Kidney epithelial cell (primary cell): ENCODE results near the gene MYOT. TPM values are rescaled to one million over a fixed set of nuclear protein-coding genes. Genes with fewer than 3 reads are reported as not detected.
"Not testable (repeated sequence)": the region's sequence is repeated elsewhere in the genome, so short reads cannot be mapped to it uniquely, and the experiment has no call there.

Experiments
- DNase-seq: peaks from one replicate; pipeline ENCODE4 v3.0.0-alpha.2; 2010; ENCODE audit warnings: low read depth
- H3K27me3 ChIP-seq: 2 replicates; pipeline ENCODE4 v1.6.0; 2011; ENCODE audit warnings: low read length; ENCODE audit not compliant: control insufficient read depth, insufficient read depth
- H3K36me3 ChIP-seq: 2 replicates; pipeline ENCODE4 v1.5.1; 2011; ENCODE audit warnings: low read length; ENCODE audit not compliant: control insufficient read depth, insufficient read depth
- H3K4me3 ChIP-seq: 2 replicates; pipeline ENCODE4 v1.5.1; 2011; ENCODE audit warnings: low read depth, mild to moderate bottlenecking, control low read depth, low read length
- CTCF ChIP-seq: IDR thresholded peaks from 2 replicates; pipeline ENCODE4 v1.5.1; 2011; ENCODE audit warnings: mild to moderate bottlenecking, moderate library complexity, low read length, control low read depth, inconsistent platforms; ENCODE audit not compliant: insufficient read depth, poor library complexity, severe bottlenecking
- total RNA-seq: library from RNA; depleted of rRNA; stranded (reverse); fragments of >200 nt; gene quantifications from 2 replicates; pipeline ENCODE4 v1.2.3, GENCODE V29; 2015

MYOT gene
- total RNA-seq, 1 donor from 2014 or later, result not detected

GRCh38 chr5:137858223-137858916 is 9.3 kb upstream of the MYOT start:
- Histone ChIP-seq H3K36me3 (no peaks in the 10 kb centered on the region), H3K4me3 (no peak overlapping the region), H3K27me3 (no peaks in the 10 kb centered on the region)
- DNase-seq, result no peak
- no peak for TF ChIP-seq CTCF

GRCh38 chr5:137858954-137859353 is 8.7 kb upstream of the MYOT start:
- H3K4me3 ChIP-seq, result no peak overlapping the region
- TF ChIP-seq CTCF, result no peak
- DNase-seq, result no peak
- H3K36me3 ChIP-seq, result no peaks in the 10 kb centered on the region
- no peaks in the 10 kb centered on the region for H3K27me3 ChIP-seq

- DNase-seq, result no peak
- TF ChIP-seq CTCF, result no peak
These were observed 5.4 kb upstream of the MYOT start for GRCh38 chr5:137862251-137862650.

GRCh38 chr5:137863653-137864052 is 4.0 kb upstream of the MYOT start:
- not testable (repeated sequence) for H3K4me3 ChIP-seq, H3K27me3 ChIP-seq, H3K36me3 ChIP-seq, DNase-seq

More at GRCh38 chr5:137862251-137862650, 5.4 kb upstream of the MYOT start:
- no peaks in the 10 kb centered on the region for H3K27me3 ChIP-seq
- no peaks in the 10 kb centered on the region for H3K36me3 ChIP-seq
- no peak overlapping the region for H3K4me3 ChIP-seq

- no peak for TF ChIP-seq CTCF
These were observed 895 bp upstream of the MYOT start for GRCh38 chr5:137866541-137867388.

GRCh38 chr5:137870647-137871339 is 3.1 kb downstream of the MYOT start:
- Histone ChIP-seq H3K27me3 (peaks cover 2% of the 10 kb centered on the region), H3K36me3 (no peaks in the 10 kb centered on the region), H3K4me3 (no peak overlapping the region)
- no peak for TF ChIP-seq CTCF
- DNase-seq, result no peak

More at GRCh38 chr5:137866541-137867388, 895 bp upstream of the MYOT start:
- DNase-seq, result no peak
- no peak overlapping the region for H3K4me3 ChIP-seq
- H3K27me3 ChIP-seq, result peaks cover 2% of the 10 kb centered on the region
- H3K36me3 ChIP-seq, result no peaks in the 10 kb centered on the region
